GM18519 (cell line): ENCODE measurements around the gene CARS1.
"Not testable (repeated sequence)": the region's sequence is repeated elsewhere in the genome, so short reads cannot be mapped to it uniquely, and the experiment has no call there.

Source experiments
- ATAC-seq: cut with Tn5 transposase; IDR thresholded peaks from one replicate; pipeline ENCODE4 v1.9.1; 2021; ENCODE audit warnings: mild to moderate bottlenecking, moderate library complexity; ENCODE audit not compliant: unreplicated experiment, low FRiP score

Gene CARS1

DNA sequence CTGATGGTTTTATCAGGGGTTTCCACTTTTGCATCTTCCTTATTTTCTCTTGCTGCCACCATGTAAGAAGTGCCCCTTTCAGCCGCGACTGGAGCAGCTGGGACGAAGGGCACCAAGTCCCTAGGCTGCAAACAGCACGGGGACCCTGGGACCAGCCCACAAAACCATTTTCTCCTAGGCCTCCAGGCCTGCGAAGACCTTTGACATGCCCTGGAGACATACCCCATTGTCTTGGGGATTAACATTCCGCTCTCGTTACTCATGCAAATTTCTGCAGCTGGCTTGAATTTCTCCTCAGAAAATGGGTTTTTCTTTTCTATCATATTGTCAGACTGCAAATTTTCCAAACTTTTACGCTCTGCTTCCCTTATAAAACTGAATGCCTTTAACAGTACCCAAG, 6.7 kb upstream of the CARS1 start:
- not testable (repeated sequence) for ATAC-seq

DNA sequence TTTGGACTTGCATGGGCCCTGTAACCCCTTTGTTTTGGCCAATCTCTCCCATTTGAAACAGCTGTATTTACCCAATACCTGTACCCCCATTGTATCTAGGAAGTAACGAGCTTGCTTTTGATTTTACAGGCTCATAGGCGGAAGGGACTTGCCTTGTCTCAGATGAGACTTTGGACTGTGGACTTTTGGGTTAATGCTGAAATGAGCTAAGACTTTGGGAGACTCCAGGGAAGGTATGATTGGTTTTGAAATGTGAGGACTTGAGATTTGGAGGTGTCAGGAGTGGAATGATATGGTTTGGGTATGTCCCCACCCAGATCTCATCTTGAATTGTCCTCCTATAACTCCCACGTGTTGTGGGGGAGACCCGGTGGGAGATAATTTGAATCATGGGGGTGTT, 6.2 kb upstream of the CARS1 start:
- ATAC-seq = not testable (repeated sequence)

DNA sequence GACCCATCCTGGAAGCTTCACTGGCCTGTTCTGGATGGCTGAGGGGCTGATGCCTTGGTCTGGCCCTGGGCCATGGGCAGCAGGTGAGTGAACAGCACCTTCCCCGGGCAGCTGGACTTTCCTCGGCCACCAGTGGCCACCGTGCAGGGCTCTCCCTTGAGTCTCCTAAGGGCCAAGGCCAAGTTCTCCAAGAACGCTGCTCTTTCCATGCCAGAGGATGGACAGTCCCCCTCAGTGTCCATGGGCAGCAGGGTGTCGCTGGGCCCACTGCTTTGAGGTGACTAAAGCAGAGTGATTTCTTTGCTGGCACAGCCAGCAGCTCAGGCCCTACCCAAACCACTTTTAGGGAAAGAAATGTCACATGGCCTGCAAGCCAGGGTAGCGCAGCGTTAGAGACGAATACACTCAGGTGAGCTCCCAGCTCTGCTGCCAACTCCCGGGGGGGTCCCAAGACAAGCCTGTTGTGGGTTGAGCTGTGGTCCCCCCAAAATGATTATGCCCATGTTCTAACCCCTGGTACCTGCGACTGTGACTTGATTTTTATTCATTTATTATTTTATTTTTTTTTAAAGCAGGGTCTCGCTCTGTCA, 3.3 kb upstream of the CARS1 start:
- ATAC-seq = no peak

DNA sequence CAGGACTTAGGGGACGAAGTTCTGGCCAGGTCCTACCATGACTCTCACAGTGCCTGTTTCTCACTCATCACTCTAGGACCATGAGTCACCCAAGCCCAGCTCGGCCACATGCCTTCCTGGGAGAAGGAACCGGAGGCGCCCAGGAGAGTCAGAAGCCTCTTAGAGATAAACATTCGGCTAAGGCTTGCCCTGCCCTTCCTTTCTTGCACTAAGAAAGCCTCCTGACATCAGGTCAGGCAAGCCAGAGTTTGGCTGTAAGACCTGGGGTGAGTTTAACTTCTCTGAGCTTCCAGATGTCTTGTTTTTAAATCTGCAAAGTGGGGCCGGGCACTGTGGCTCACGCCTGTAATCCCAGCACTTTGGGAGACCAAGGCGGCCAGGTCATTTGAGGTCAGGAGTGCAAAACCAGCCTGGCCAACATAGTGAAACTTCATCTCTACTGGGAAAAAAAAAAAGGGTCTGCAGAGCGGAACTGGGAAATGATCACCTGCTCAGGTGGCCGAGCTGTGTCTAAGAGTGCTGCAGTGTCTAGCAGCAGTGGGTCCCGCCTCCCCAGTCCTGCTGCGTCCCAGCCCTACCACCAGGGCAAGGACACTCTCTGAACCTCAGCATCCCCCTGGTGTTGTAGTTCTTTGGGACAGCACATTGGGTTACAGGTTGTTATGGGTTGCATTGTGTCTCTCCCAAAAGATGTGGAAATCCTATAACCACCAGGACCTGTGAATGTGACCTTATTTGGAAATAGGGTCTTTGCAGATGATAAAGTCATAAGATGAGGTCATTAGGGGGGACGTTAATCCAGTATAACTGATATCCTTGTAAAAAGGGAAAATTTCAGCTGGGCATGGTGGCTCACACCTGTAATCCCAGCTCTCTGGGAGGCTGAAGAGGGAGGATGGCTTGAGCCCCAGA, 1.8 kb upstream of the CARS1 start:
- ATAC-seq = no peak

DNA sequence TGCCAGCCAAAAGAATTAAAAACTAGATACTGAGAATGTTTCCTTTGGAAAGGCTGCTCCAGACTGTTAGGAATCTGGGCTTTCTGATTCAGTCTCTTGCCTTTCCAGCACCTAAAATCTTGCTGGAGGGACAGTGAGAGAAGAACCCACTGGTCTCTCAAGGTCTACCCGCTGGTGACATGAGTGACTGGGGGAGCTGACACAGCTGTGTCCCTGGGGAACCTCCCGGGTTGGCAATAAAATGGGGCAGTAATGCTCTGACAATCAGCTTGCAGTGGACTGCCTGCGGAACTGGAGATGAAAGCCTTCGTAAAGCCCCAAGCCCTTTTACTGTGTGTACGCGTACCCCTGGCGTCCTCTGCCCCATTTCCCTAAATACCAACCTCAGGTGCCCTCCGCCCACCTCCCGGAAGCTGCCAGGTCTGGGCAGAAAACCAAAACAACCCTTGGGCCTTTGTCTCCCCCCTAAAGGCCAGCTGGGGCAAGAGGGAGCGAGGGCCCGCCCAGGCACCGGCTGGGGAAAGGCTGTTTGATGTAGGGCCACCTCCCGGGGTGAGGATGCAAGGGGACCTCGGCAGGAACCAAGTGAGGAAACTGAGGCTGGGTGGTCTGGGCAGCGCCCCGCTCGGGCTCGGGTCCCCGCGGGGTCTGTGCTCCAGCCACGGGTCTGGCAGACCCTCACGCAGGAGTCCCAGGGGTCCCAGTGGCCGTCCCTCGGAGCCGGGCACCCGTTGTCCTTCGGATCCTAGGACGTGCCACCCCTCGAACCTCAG, 741 bp downstream of the CARS1 start:
- no peak for ATAC-seq

DNA sequence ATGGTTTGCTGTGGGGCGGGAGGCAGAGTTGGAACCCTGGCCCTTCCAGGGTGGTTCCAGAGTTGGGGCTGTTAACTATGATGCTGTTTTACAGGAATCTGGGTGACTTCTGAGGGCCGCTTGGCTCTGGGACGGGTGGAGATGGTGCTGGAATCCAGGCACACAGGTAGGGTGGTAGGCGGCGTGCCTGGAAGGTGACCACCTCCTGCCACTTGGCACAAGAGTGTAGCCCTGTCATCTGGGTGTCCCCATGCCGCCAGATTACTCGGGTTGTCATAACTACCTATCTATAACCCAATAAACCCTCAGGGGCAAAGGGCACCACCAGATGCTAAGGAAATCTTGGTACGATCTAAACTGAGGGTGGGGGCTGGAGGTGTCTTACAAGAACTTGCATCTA, 1.3 kb downstream of the CARS1 start:
- ATAC-seq = no peak

DNA sequence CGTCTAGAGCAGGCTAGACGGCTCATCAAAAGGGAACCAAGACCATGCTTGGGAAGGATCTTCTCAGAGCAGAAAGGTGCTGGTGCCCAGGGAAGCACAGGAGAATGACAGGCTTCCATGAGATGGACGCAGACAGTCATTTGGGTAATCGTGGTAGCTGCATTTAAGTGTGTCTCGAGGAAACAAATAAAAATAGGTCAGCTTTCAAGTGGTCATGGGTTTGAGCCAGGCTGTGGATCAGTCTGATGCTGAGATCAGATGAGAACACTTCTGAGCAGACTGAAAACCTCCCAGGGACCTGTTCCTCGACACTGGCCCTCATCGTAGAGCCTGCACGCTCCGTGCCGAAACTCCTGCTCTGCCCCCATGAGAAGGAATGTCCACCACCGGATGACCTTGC, 4.7 kb downstream of the CARS1 start:
- ATAC-seq = no peak

DNA sequence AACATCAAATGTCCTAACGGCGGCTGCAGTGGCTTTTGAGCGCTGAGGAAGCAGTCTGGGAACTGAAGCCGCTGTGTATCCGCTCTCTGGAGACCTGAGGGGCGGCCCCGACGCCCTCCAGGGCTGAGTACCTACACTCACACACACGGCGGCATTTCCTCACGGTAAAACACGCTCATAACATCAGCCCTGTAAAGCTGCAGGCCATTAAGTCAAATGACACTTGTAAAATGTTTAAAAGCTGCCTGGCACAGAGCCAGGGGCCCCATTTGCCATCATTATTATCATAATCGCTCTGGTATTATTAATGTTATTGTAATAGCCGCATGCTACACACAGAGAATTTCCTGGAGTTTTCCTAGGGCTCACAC, 5.1 kb downstream of the CARS1 start:
- no peak for ATAC-seq

DNA sequence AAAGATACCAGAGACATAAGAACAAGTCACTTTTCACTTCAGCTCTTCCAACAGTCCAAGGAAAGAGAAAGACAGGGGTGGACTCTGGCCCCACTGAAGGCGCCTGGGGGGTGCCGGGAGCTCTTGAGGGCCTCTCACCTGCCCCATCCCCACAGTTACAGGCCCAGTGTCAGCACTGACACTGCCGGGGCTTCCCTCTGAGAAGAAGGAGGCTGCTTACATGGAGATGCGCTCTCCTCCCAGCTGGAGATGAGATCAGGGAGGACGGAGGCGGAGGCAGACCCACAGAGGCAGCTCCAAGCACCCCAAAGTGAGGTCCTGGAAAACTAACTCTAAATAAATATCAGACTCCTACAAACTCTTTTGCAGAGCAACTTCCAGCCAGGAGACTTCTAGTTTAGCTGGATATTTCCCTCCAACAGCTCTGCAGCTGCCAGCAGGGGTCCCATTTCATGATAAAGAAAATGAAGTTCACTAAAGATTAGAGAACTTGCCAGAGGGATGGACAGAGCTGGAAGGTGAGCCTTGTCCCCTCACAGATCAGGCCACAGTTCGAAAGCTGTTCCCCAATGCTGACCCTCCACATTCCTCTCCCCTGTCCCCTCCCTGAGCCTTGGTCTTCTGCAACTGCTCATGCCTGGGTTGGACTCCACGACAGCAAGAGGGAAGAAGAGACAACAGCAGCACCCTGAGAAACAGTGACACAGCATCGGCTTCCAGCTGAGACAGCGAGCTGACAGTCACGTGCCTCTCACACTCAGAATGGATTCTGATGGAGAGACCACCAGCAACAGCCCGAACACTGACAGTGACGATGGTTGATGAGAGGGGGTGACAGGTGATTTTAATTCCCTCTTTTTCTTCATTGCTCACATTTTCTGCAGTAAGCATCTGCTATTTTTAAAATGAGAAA, 5.8 kb downstream of the CARS1 start:
- no peak for ATAC-seq

DNA sequence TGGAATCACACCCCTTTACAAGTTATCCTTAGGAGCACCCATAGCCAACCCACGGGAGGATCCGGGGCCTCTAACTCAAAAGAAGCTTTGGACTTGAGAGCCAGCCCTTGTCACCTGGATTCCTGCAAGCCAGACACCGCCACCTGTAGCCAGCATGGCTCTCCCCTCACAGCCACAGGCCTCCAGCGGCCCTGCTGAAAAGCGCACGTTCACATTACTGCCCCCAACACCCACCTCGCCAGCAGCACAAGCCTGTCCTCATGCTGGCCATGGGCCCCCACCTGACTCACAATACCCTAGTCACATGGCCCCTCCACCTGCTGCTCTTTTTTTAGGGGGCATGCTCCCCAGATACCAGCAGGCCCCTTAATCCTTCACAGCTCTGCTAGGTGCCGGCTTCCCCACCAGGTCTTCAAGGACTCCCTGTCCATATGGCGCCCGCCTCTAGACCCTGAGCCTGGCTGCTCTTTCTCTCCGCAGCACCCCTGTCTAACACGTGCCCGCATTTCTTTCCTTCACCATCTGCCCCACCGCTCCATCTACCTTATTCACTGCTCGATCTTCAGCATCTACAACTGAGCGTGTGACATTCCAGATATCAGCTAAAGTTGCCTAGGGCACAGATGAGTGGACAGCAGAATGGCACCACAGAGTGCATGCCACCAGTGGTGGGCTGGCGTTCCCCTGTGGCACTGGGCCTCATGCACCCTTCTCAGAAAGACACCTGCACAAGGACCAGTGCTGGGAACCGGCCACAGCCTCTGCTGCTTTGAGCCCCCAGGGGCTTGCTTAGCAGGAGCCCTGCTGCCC, 6.6 kb downstream of the CARS1 start:
- ATAC-seq = no peak

DNA sequence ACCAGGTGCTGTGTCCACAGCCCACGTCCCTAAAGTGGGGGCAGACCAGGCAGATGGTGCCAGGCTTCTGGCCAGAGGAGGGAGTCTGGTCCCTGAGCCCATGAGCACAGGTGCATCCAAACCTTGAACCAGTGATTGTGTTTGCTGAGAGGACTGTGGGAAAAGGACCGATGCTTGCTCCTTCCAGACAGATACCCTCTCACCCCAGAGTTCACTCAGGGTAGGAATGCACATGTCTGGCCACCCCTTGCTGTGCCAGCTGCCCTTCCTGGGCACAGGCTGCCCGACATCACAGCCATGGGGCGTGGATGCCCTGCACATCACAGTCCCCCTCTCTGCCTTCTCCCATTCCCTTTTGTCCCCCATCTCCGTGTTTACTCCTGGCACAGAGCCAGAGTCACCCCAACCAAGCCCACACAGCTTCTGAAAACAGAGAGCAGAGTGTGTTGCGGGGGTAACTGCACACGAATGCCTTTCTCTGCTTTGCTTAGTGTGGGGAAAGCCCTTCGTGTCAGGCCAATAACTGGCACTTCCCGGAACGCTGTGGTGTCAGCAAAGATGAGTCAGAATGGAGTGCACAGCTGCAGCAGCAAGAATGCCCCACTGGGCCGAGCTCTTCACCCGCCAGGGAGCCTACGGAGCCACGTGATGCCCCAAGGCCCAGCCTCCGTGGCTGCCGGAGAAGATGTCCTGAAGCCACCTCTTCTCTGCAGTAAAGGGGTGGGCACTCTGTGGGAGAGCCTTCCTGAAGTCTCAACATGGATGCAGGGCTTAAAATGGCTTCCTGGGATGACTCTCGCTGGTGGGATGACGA, 7.6 kb downstream of the CARS1 start:
- ATAC-seq = peak; percentile 85

DNA sequence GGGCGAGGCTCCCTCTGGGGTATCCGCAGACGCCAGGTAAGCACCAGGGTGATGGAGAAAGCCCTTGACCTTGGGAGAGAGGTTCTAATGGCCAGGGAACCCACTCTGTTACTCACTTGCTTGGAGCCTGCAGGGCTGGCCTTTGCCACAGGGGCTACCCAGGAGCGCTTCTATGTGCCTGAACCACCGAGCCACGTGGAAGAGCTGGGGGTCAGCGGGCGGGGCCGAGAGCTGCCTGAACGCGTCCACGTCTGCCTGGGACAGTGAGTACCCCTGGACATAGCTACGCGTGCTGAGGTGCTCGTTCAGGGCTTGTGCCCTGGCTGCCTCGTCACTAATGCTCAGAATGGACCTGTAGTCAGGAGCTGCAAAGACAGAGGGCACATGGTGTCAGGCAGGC, 9.6 kb downstream of the CARS1 start:
- no peak for ATAC-seq

DNA sequence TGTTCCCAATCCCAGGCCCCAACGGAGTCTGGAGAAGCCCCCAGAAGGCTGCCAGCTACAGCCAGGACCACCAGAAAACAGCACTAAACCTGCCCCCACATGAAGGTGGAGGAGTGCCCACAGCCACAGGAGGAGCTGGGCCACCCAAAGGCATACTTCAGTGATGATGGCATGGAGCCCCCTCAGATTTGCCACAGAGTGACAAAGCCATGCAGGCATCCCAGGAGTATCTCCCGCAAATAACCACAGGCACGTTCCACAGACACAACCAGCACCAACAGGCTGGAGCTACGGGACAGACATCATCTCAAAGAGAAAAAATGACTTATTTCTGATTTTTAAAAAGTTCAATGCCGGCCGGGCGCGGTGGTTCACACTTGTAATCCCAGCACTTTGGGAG, 10.6 kb downstream of the CARS1 start:
- ATAC-seq = no peak

DNA sequence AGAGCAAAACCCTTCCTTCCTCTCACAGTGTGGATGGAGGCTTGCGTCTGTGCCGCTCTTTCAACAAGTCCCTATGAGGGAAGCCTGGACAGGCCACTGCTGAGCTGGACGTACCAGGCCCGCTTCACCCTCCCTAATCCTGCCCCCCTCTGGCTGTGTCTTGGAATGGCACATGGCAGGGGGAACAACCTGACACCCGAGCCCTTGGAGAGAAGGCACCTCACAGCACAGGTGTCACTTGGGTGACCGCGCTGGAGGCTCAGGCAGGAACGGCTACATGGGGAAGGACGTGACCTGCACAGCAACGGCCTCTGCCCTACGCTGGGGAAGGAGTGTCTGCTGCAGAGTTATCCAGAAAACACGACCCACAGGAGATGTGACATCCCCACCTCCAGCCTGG, 11.0 kb downstream of the CARS1 start:
- ATAC-seq = no peak

DNA sequence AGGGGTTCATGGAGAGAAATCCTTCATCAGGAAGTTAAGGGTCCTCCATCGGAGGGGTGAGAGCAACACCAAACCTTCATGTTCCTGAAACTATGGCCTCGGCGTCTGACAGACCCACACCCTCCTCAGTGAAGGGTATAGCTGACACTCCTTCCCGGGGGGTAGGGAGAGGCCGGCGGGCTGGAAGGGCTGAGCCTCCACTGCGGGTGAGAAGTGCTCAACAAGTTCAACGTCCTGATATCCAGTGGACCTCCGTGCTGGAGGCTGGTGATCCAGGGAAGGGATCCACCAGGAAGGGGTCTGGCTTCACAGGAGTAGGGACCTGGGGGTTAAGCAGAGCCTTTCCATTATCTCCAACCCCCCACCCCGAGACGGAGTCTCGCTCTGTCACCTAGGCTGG, 12.3 kb downstream of the CARS1 start:
- no peak for ATAC-seq

DNA sequence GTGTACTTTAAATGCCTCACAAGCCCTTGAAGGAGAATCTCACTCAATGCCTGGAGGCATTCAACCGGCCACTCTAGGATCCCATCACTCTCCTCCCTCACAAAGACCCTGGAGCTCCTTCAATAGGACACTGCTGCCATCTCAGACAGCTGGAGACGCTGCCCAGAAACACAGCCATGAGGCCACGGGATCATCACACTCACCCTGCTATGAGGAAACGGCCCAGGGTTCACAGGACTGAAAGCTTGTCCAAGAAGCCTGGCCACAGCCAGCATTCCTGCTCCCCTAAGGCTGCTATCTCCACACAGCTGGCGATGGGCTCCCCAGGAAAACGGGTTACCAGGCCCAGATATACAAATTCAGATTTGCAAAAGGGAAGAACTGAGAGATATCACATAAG, 13.2 kb downstream of the CARS1 start:
- ATAC-seq = no peak

DNA sequence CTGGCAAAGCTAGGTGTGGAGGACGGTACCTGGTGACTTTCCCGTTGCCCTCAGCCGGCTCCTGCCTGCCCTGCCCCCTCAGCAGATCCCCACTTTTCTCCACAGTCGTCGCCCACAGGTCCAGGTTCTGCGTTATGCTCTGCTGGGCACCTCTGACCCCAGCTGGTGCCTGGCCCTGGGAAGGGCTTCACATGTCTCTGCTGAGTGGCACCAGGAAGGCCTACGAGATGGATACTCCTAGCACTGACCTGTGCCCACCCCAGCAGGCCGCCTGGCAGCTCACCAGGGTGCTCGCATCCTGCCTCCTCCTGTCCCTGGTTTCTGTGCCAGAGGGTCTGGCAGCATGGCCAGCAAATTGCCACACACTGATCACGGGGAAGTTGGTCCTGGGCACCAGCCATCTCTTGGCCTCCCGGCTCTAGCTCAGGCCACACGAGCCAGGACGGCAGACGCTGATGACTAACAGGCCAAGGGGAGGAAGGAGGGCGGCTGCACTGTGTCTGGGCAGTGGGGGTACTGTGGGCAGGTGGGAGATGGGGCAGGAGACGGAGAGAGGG, 13.8 kb downstream of the CARS1 start:
- no peak for ATAC-seq

DNA sequence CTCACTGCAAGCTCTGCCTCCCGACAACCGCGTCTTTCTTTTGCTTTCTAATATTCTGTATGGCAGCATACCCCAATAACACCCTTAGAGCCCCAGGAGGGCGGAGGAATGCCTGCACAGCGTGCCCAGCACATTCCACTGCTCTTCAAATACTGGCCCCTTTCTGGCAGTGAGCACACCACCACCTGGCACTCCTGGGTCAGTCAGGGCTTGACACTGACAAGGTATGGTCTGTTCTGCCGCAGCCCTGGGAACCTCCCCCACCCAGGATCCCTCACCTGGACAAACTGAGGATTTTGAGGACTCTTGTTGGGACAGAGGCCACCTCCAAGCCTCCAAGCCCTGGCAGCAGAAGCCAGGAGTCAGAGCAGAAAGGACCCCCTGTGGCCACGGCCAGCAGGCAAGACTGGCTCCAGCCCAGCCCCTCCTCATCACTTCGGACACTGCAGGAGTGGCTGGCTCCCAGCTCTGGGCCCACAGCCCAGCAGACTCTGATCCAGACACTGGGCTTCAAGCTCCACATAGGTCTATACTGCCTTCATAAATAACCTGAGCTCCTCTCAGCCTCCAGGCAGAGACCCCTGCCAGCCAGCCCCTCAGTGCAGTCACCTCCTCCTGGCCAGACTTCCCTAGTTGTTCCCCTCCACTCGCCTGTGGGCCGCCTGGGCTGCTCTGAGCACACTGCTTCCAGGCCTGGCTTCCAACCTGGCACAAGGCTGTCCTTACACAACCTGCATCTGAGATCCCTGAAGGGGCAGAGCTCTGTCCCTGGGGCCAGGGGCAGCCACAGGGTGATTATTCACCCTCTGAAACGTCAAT, 14.5 kb downstream of the CARS1 start:
- no peak for ATAC-seq
